Gastroesophageal sphincter (tissue), 3 donors: ENCODE results near the gene CHSY1.

ENCODE experiments used
- CTCF ChIP-seq, 4 experiments: fragments of 200-600 bp in 2 of 4; fragments of 450-650 bp in 2 of 4; sonication (generic) in 1 of 4; IDR thresholded peaks; one replicate each; pipeline ENCODE4 v1.5.1; 2017 to 2019; ENCODE audit warnings: antibody characterized with exemption in 4 of 4, mild to moderate bottlenecking in 2 of 4, moderate library complexity in 2 of 4
- EP300 ChIP-seq: sonication (generic); formaldehyde crosslinking; IDR thresholded peaks from one replicate; pipeline ENCODE4 v1.6.1; 2017; ENCODE audit warnings: antibody characterized with exemption, mild to moderate bottlenecking
- POLR2A ChIP-seq, 2 donors: fragments of 450-650 bp; IDR thresholded peaks; one replicate each; pipeline ENCODE4 v1.6.1; 2017; ENCODE audit warnings: antibody characterized with exemption in 2 of 2, mild to moderate bottlenecking in 2 of 2, moderate library complexity in 1 of 2
- POLR2AphosphoS5 ChIP-seq: sonication (generic); formaldehyde crosslinking; IDR thresholded peaks from one replicate; pipeline ENCODE4 v1.6.1; 2017; ENCODE audit warnings: antibody characterized with exemption

- TF ChIP-seq CTCF (IDR thresholded peaks at IDR 0.05): no peak
- no peak for TF ChIP-seq POLR2AphosphoS5
- no peak for TF ChIP-seq POLR2A (IDR thresholded peaks at IDR 0.05)
- TF ChIP-seq EP300: no peak
These were observed 988 bp upstream of the CHSY1 start for GRCh38 chr15:101252836-101253235.
